GM21390 (cell line): ENCODE results near the gene MCEE.
A peak's percentile ranks its signal among the peaks of the same experiment; 100 is the strongest.
"Not testable (repeated sequence)": the region's sequence is repeated elsewhere in the genome, so short reads cannot be mapped to it uniquely, and the experiment has no call there.

Experiments used
- ATAC-seq: cut with Tn5 transposase; IDR thresholded peaks from one replicate; pipeline ENCODE4 v1.9.1; 2021; ENCODE audit not compliant: unreplicated experiment

The MCEE gene

GRCh38 chr2:71130152-71130904 is at the start of gene MCEE, which contains the start of gene MPHOSPH10:
Gene MCEE (minus strand): TSS chr2:71130229. CDS start chr2:71130219, 10 bp downstream.
Gene MPHOSPH10 (plus strand): TSS chr2:71130634. CDS start chr2:71130666, 32 bp downstream.
- ATAC-seq: peak; percentile 90

GRCh38 chr2:71178836-71179235 is 48.8 kb upstream of the MCEE start:
- ATAC-seq: not testable (repeated sequence)

- no peak for ATAC-seq
Measured at GRCh38 chr2:71174207-71174606, 44.2 kb upstream of the MCEE start.

GRCh38 chr2:71173096-71173495 is 43.1 kb upstream of the MCEE start:
- ATAC-seq: no peak

- ATAC-seq: no peak
Measured at GRCh38 chr2:71166812-71167211, 36.8 kb upstream of the MCEE start.

GRCh38 chr2:71157124-71157793 is 27.2 kb upstream of the MCEE start:
- ATAC-seq: no peak

- no peak for ATAC-seq
Measured at GRCh38 chr2:71156573-71156972, 26.5 kb upstream of the MCEE start.

- ATAC-seq: no peak
Measured at GRCh38 chr2:71155846-71156245, 25.8 kb upstream of the MCEE start.

- peak; percentile 73 for ATAC-seq
Measured at GRCh38 chr2:71154798-71155197, 24.8 kb upstream of the MCEE start.

GRCh38 chr2:71154279-71154678 is 24.2 kb upstream of the MCEE start:
- no peak for ATAC-seq

- ATAC-seq: no peak
Measured at GRCh38 chr2:71153585-71154224, 23.7 kb upstream of the MCEE start.

GRCh38 chr2:71151620-71152019 is 21.6 kb upstream of the MCEE start:
- ATAC-seq: no peak

GRCh38 chr2:71150082-71150816 is 20.2 kb upstream of the MCEE start:
- ATAC-seq: no peak

GRCh38 chr2:71148506-71149063 is 18.6 kb upstream of the MCEE start:
- ATAC-seq: no peak

GRCh38 chr2:71143782-71144181 is 13.8 kb upstream of the MCEE start:
- no peak for ATAC-seq

- no peak for ATAC-seq
Measured at GRCh38 chr2:71136174-71136573, 6.1 kb upstream of the MCEE start.

GRCh38 chr2:71133603-71134002 is 3.6 kb upstream of the MCEE start:
- ATAC-seq: no peak

GRCh38 chr2:71131387-71132166 is 1.5 kb upstream of the MCEE start:
- ATAC-seq: not testable (repeated sequence)

GRCh38 chr2:71130905-71131244 is 846 bp upstream of the MCEE start:
- ATAC-seq: no peak

GRCh38 chr2:71129902-71130151 is 202 bp downstream of the MCEE start:
- ATAC-seq: peak; percentile 48
